MCF 10A (cell line): ENCODE data around the gene ARG1. TPM values are rescaled to one million over a fixed set of nuclear protein-coding genes. Genes with fewer than 3 reads are reported as not detected.
A peak's percentile ranks its signal among the peaks of the same experiment; 100 is the strongest.

Experiments
- BruUV-seq: library from RNA; stranded (reverse); fragments of 400-500 nt; replicated peaks from 2 replicates; lab custom pipeline; 2021; lab: Mats Ljungman, UMichigan
- CTCF ChIA-PET: fragments of 300-600 bp; sonication (Branson Sonifier 250); formaldehyde crosslinking; extraction: SDS; loops from one replicate; lab custom pipeline; 2021; ENCODE audit warnings: antibody characterized with exemption, inconsistent platforms; lab: Yijun Ruan, JAX
- POLR2A ChIA-PET: fragments of 300-600, 350-650 bp; sonication (Branson Sonifier 250); formaldehyde crosslinking; extraction: SDS; loops from one replicate; lab custom pipeline; 2020; ENCODE audit warnings: antibody characterized with exemption, inconsistent platforms; lab: Yijun Ruan, JAX
- DNase-seq: peaks from one replicate; pipeline ENCODE4 v3.0.0-alpha.2; 2018; ENCODE audit not compliant: unreplicated experiment
- H3K27ac Mint-ChIP-seq: one replicate; pipeline ENCODE4 v1.8.0; 2022; ENCODE audit warnings: mild to moderate bottlenecking, low read depth, mixed read lengths; ENCODE audit not compliant: unreplicated experiment
- H3K27me3 Mint-ChIP-seq: one replicate; pipeline ENCODE4 v1.8.0; 2022; ENCODE audit warnings: mixed read lengths; ENCODE audit not compliant: insufficient read depth, unreplicated experiment
- H3K36me3 Mint-ChIP-seq: one replicate; pipeline ENCODE4 v1.8.0; 2022; ENCODE audit warnings: mild to moderate bottlenecking, moderate library complexity, mixed read lengths; ENCODE audit not compliant: insufficient read depth, unreplicated experiment
- H3K4me1 Mint-ChIP-seq: one replicate; pipeline ENCODE4 v1.8.0; 2022; ENCODE audit warnings: mixed read lengths; ENCODE audit not compliant: insufficient read depth, unreplicated experiment
- H3K4me3 Mint-ChIP-seq: one replicate; pipeline ENCODE4 v1.8.0; 2022; ENCODE audit warnings: mild to moderate bottlenecking, moderate library complexity, mixed read lengths; ENCODE audit not compliant: unreplicated experiment
- H3K9me3 Mint-ChIP-seq: one replicate; pipeline ENCODE4 v1.8.0; 2022; ENCODE audit warnings: mixed read lengths; ENCODE audit not compliant: unreplicated experiment
- CTCF ChIP-seq: fragments of 200-600 bp; IDR thresholded peaks from one replicate; pipeline ENCODE4 v1.8.0; 2022; ENCODE audit warnings: antibody characterized with exemption, mild to moderate bottlenecking; ENCODE audit not compliant: unreplicated experiment
- intact Hi-C: fragments of 100-400 bp; cut with micrococcal nuclease; formaldehyde crosslinking; loops from 2 replicates; pipeline ENCODE4 v1.14.1; 2022
- total RNA-seq: library from RNA; stranded (reverse); gene quantifications from 2 replicates; pipeline ENCODE4 v1.2.3, GENCODE V29; 2022

The ARG1 gene
- total RNA-seq, 1 experiment from 2014 or later = not detected

- peaks cover 58% of the 10 kb centered on the region for H3K36me3 Mint-ChIP-seq
- no peak for TF ChIP-seq CTCF
- intact Hi-C loops = no loop called here
- CTCF ChIA-PET = no interaction called here
- no peak for DNase-seq
- no peaks in the 10 kb centered on the region for H3K27me3 Mint-ChIP-seq
- H3K9me3 Mint-ChIP-seq = no peaks in the 10 kb centered on the region
- no peak overlapping the region for H3K27ac Mint-ChIP-seq
- POLR2A ChIA-PET = no interaction called here
- BruUV-seq = no TSS peak
- H3K4me1 Mint-ChIP-seq = no peaks in the 10 kb centered on the region
- H3K4me3 Mint-ChIP-seq = no peak overlapping the region
Measured at GRCh38 chr6:131581523-131581922, 8.5 kb downstream of the ARG1 start.

GRCh38 chr6:131586543-131586942, 13.5 kb downstream of the ARG1 start:
- intact Hi-C loops = no loop called here
- H3K27ac Mint-ChIP-seq = no peak overlapping the region
- peaks cover 59% of the 10 kb centered on the region for H3K36me3 Mint-ChIP-seq
- no peaks in the 10 kb centered on the region for H3K9me3 Mint-ChIP-seq
- no peaks in the 10 kb centered on the region for H3K4me1 Mint-ChIP-seq
- ChIA-PET CTCF (interaction anchor here (0.6 to 1.2 kb wide), 3 partner anchors 41 to 624 kb away, joined by 3 to 4 read pairs (median 3); partner anchors contain the start of gene MED23), POLR2A (no interaction called here)
- no peak for DNase-seq
- BruUV-seq = no TSS peak
- H3K27me3 Mint-ChIP-seq = no peaks in the 10 kb centered on the region
- no peak overlapping the region for H3K4me3 Mint-ChIP-seq
- TF ChIP-seq CTCF = no peak

DNA sequence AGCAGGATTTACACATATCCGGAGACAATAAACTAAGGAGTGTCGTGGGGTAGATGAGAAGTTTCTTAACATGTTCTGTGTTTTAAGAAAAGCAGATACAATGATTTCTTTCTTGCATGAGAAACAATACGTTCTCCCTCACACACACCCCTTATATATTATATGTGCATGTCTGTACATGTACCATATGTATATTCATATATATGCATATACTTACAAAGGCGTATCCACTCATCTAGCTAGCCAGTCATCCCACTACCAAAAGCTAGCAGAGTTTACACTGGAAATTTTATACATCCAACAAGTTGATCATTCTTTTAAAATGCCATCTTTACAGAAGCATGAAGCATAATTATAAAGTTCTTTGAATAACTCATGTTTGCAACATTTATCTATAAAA, 14.9 kb downstream of the ARG1 start:
- no peak for DNase-seq
- intact Hi-C loops = no loop called here
- H3K4me1 Mint-ChIP-seq = no peaks in the 10 kb centered on the region
- peaks cover 72% of the 10 kb centered on the region for H3K36me3 Mint-ChIP-seq
- CTCF ChIA-PET = interaction anchor here (1.2 kb wide), 1 partner anchor 40 kb away, joined by 3 read pairs; the partner anchor contains the start of gene MED23
- no peak for TF ChIP-seq CTCF
- peak overlapping the region; percentile 80 for H3K27ac Mint-ChIP-seq
- H3K27me3 Mint-ChIP-seq = no peaks in the 10 kb centered on the region
- POLR2A ChIA-PET = no interaction called here
- no peaks in the 10 kb centered on the region for H3K9me3 Mint-ChIP-seq
- no TSS peak for BruUV-seq
- H3K4me3 Mint-ChIP-seq = no peak overlapping the region

- POLR2A ChIA-PET = no interaction called here
- Mint-ChIP-seq H3K27ac (peak overlapping the region; percentile 80), H3K4me3 (no peak overlapping the region), H3K27me3 (no peaks in the 10 kb centered on the region), H3K9me3 (no peaks in the 10 kb centered on the region), H3K4me1 (no peaks in the 10 kb centered on the region), H3K36me3 (peaks cover 80% of the 10 kb centered on the region)
- CTCF ChIA-PET = no interaction called here
- BruUV-seq = no TSS peak
- no peak for TF ChIP-seq CTCF
- DNase-seq = no peak
- intact Hi-C loops = no loop called here
Measured at GRCh38 chr6:131588643-131589042, 15.6 kb downstream of the ARG1 start.
